Neural progenitor cell (in vitro differentiated cells): ENCODE measurements around the gene MED13L. TPM values are rescaled to one million over a fixed set of nuclear protein-coding genes. Genes with fewer than 3 reads are reported as not detected.

ENCODE experiments used
- DNase-seq: peaks from one replicate; pipeline ENCODE4 v3.0.0-alpha.2; 2016; ENCODE audit warnings: low spot score
- H2AFZ ChIP-seq: fragments of 200-600 bp; sonication (generic); replicated peaks from 2 replicates; pipeline ENCODE4 v1.6.1; 2016; ENCODE audit warnings: antibody characterized with exemption
- H3F3A ChIP-seq: fragments of 200-600 bp; sonication (generic); 2 replicates; pipeline ENCODE4 v1.6.1; 2016; ENCODE audit warnings: antibody characterized with exemption, low read depth
- H3K27ac ChIP-seq: fragments of 200-600 bp; sonication (generic); 2 replicates; pipeline ENCODE4 v1.5.1; 2016; ENCODE audit warnings: mild to moderate bottlenecking
- H3K27me3 ChIP-seq: fragments of 200-600 bp; sonication (generic); 2 replicates; pipeline ENCODE4 v1.6.1; 2016; ENCODE audit warnings: mild to moderate bottlenecking, moderate library complexity
- H3K36me3 ChIP-seq: fragments of 200-600 bp; sonication (generic); 2 replicates; pipeline ENCODE4 v1.5.1; 2016
- H3K4me1 ChIP-seq: fragments of 200-600 bp; sonication (generic); 2 replicates; pipeline ENCODE4 v1.6.1; 2016; ENCODE audit warnings: mixed run types
- H3K4me2 ChIP-seq: fragments of 200-600 bp; sonication (generic); 2 replicates; pipeline ENCODE4 v1.6.1; 2016
- H3K4me3 ChIP-seq: fragments of 200-600 bp; sonication (generic); 2 replicates; pipeline ENCODE4 v1.5.1; 2016
- H3K79me2 ChIP-seq: fragments of 200-600 bp; sonication (generic); 2 replicates; pipeline ENCODE4 v1.6.1; 2016; ENCODE audit warnings: low read depth
- H3K9ac ChIP-seq: fragments of 200-600 bp; sonication (generic); 2 replicates; pipeline ENCODE4 v1.6.1; 2016
- H3K9me3 ChIP-seq: fragments of 200-600 bp; sonication (generic); 2 replicates; pipeline ENCODE4 v1.5.1; 2016; ENCODE audit warnings: low read depth
- H4K20me1 ChIP-seq: fragments of 200-600 bp; sonication (generic); 2 replicates; pipeline ENCODE4 v1.6.1; 2016; ENCODE audit warnings: low read depth
- H3K27ac Mint-ChIP-seq: 3 replicates; pipeline ENCODE4 v1.8.0; 2021; ENCODE audit warnings: mixed read lengths
- H3K27me3 Mint-ChIP-seq: 2 replicates; pipeline ENCODE4 v1.8.0; 2022; ENCODE audit warnings: low read depth, mild to moderate bottlenecking, inconsistent platforms, moderate library complexity, mixed read lengths; ENCODE audit not compliant: insufficient read depth
- H3K36me3 Mint-ChIP-seq: 3 replicates; pipeline ENCODE4 v1.8.0; 2021; ENCODE audit warnings: mixed read lengths
- H3K4me1 Mint-ChIP-seq: 3 replicates; pipeline ENCODE4 v1.8.0; 2021; ENCODE audit warnings: mixed read lengths
- H3K4me3 Mint-ChIP-seq: 3 replicates; pipeline ENCODE4 v1.8.0; 2021; ENCODE audit warnings: mild to moderate bottlenecking, moderate library complexity, mixed read lengths
- H3K9me3 Mint-ChIP-seq: 3 replicates; pipeline ENCODE4 v1.8.0; 2020; ENCODE audit warnings: mixed read lengths
- EZH2 ChIP-seq: fragments of 200-600 bp; sonication (generic); IDR thresholded peaks from 2 replicates; pipeline ENCODE4 v1.6.1; 2017; ENCODE audit warnings: antibody characterized with exemption, mild to moderate bottlenecking, moderate library complexity
- EZH2phosphoT487 ChIP-seq: fragments of 200-600 bp; sonication (generic); IDR thresholded peaks from 2 replicates; pipeline ENCODE4 v1.6.1; 2017; ENCODE audit warnings: antibody characterized with exemption
- total RNA-seq: library from RNA; depleted of rRNA; stranded (reverse); fragments of >200 nt; gene quantifications from 2 replicates; pipeline ENCODE4 v1.2.3, GENCODE V29; 2015; ENCODE audit warnings: low replicate concordance
- TF ChIP-seq, protein P1 (sequence below): fragments of 200-600 bp; sonication (generic); IDR thresholded peaks from 2 replicates; pipeline ENCODE4 v1.5.1; 2017; ENCODE audit warnings: antibody characterized with exemption, mild to moderate bottlenecking

MED13L gene
- total RNA-seq, 1 donor from 2014 or later, result 149 TPM

DNA sequence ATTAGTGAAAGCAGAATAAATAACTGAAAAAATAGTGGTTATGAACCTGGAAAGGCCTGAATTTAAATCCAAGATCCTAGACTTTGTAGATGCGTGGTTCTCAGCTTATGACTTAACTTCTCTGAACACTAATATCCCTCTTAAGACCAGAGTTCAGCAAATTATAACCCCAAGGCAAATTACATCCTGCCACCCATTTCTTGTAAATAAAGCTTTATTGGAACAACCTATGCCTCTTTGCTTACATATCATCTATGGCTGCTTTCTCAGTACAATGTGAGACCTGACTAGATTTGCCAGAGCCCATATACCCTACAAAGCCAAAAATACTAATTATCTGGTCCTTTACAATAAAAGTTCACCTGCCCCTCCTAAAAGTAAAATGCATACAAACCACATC, 199.1 kb downstream of the MED13L start:
- Histone ChIP-seq H3K27me3 (no peaks in the 10 kb centered on the region), H3K4me1 (peaks cover 6% of the 10 kb centered on the region), H4K20me1 (peaks cover 18% of the 10 kb centered on the region), H3K27ac (no peak overlapping the region), H3K9me3 (no peaks in the 10 kb centered on the region), H3K79me2 (peaks cover 84% of the 10 kb centered on the region), H3K4me3 (no peak overlapping the region), H3K36me3 (no peaks in the 10 kb centered on the region), H3F3A (no peaks in the 10 kb centered on the region), H3K9ac (no peak overlapping the region), H3K4me2 (no peak overlapping the region), H2AFZ (no peak overlapping the region)
- Mint-ChIP-seq H3K36me3 (no peaks in the 10 kb centered on the region), H3K9me3 (no peaks in the 10 kb centered on the region), H3K27ac (no peak overlapping the region), H3K4me1 (peaks cover 12% of the 10 kb centered on the region), H3K27me3 (no peaks in the 10 kb centered on the region), H3K4me3 (no peak overlapping the region)
- TF ChIP-seq, protein P1, sequence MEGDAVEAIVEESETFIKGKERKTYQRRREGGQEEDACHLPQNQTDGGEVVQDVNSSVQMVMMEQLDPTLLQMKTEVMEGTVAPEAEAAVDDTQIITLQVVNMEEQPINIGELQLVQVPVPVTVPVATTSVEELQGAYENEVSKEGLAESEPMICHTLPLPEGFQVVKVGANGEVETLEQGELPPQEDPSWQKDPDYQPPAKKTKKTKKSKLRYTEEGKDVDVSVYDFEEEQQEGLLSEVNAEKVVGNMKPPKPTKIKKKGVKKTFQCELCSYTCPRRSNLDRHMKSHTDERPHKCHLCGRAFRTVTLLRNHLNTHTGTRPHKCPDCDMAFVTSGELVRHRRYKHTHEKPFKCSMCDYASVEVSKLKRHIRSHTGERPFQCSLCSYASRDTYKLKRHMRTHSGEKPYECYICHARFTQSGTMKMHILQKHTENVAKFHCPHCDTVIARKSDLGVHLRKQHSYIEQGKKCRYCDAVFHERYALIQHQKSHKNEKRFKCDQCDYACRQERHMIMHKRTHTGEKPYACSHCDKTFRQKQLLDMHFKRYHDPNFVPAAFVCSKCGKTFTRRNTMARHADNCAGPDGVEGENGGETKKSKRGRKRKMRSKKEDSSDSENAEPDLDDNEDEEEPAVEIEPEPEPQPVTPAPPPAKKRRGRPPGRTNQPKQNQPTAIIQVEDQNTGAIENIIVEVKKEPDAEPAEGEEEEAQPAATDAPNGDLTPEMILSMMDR, result no peak
- TF ChIP-seq EZH2phosphoT487 (no peak), EZH2 (no peak)
- no peak for DNase-seq

DNA sequence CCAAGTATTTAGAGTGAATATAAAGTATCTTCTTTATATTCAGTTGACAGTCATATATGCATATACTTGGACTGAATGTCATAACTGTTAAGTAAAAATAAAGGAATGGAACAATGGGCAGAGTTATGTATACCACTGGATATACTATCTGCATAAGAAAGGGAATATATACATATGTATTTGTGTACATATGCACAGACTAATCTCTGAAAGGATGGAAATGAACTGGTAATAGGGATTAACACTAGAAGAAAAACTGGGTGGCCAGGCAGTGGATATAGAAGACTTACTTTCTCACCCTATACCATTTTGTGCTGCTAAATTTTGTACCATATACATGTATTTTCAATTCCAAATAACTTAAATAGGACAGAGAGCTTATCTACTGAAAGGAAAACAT, 200.1 kb downstream of the MED13L start:
- H3K9me3 Mint-ChIP-seq, result no peaks in the 10 kb centered on the region
- peaks cover 12% of the 10 kb centered on the region for H3K4me1 Mint-ChIP-seq
- H3K27me3 Mint-ChIP-seq, result no peaks in the 10 kb centered on the region
- no peaks in the 10 kb centered on the region for H3K36me3 Mint-ChIP-seq
- TF ChIP-seq EZH2 (no peak), EZH2phosphoT487 (no peak)
- TF ChIP-seq, protein P1, result no peak
- H3K4me2 ChIP-seq, result no peak overlapping the region
- H3K79me2 ChIP-seq, result peaks cover 85% of the 10 kb centered on the region
- DNase-seq, result no peak
- no peak overlapping the region for H3K27ac Mint-ChIP-seq
- H3K9me3 ChIP-seq, result no peaks in the 10 kb centered on the region
- no peak overlapping the region for H3K4me3 Mint-ChIP-seq
- H3F3A ChIP-seq, result no peaks in the 10 kb centered on the region
- no peaks in the 10 kb centered on the region for H3K36me3 ChIP-seq
- no peak overlapping the region for H3K4me3 ChIP-seq
- peaks cover 16% of the 10 kb centered on the region for H4K20me1 ChIP-seq
- H3K27ac ChIP-seq, result no peak overlapping the region
- H2AFZ ChIP-seq, result no peak overlapping the region
- no peak overlapping the region for H3K9ac ChIP-seq
- peaks cover 6% of the 10 kb centered on the region for H3K4me1 ChIP-seq
- H3K27me3 ChIP-seq, result no peaks in the 10 kb centered on the region

DNA sequence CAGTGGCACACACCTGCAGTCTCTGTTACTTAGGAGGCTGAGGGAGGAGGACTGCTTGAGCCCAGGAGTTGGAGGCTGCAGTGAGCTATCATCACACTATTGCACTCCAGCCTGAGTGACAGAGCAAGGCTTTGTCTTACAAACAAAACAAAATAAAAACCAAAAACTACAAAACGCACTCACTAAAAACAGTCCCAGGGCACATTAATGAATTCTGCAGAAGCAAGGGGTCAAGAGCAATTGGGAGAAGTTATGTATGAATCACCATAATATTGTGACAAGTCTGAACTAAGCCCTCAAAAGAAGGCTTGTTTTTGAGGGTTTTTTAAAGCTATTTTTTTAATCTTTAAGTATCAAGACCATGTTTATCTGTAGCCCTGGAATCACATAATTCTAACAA, 201.1 kb downstream of the MED13L start:
- Histone ChIP-seq H3K27ac (no peak overlapping the region), H3K4me2 (no peak overlapping the region), H3K36me3 (no peaks in the 10 kb centered on the region), H4K20me1 (peaks cover 26% of the 10 kb centered on the region), H2AFZ (no peak overlapping the region), H3K9ac (no peak overlapping the region), H3K4me3 (no peak overlapping the region), H3K79me2 (peaks cover 85% of the 10 kb centered on the region), H3F3A (no peaks in the 10 kb centered on the region), H3K4me1 (peaks cover 6% of the 10 kb centered on the region), H3K9me3 (no peaks in the 10 kb centered on the region), H3K27me3 (no peaks in the 10 kb centered on the region)
- Mint-ChIP-seq H3K36me3 (no peaks in the 10 kb centered on the region), H3K4me1 (peaks cover 17% of the 10 kb centered on the region), H3K27me3 (no peaks in the 10 kb centered on the region), H3K27ac (no peak overlapping the region), H3K9me3 (no peaks in the 10 kb centered on the region), H3K4me3 (no peak overlapping the region)
- TF ChIP-seq EZH2 (no peak), EZH2phosphoT487 (no peak)
- TF ChIP-seq, protein P1, result no peak
- no peak for DNase-seq
